ENCODE results near the gene C7orf33. TPM values are rescaled to one million over a fixed set of nuclear protein-coding genes. Genes with fewer than 3 reads are reported as not detected.
A peak's percentile ranks its signal among the peaks of the same experiment; 100 is the strongest.
"Not testable (repeated sequence)": the region's sequence is repeated elsewhere in the genome, so short reads cannot be mapped to it uniquely, and the experiment has no call there.

C7orf33 gene
- total RNA-seq, 1 experiment from 2014 or later = not detected

DNA sequence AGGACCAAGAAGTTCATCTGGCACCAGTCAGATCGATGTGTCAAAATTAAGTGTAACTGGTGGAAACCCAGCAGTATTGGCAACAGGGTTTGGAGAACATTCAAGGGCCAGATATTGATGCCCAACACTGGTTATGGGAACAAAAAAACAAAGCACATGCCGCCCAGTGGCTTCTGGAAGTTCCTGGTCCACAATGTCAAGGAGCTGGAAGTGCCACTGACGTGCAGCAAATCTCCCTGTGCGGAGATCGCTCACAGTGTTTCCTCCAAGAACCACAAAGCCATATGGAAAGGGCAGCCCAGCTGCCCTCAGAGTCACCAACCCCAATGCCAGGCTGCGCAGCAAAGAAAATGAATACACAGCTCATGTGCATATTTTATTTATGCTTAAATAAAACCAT lies 10.1 kb upstream of the C7orf33 start:
- no peak for DNase-seq (ENCODE audit: low spot score)

DNA sequence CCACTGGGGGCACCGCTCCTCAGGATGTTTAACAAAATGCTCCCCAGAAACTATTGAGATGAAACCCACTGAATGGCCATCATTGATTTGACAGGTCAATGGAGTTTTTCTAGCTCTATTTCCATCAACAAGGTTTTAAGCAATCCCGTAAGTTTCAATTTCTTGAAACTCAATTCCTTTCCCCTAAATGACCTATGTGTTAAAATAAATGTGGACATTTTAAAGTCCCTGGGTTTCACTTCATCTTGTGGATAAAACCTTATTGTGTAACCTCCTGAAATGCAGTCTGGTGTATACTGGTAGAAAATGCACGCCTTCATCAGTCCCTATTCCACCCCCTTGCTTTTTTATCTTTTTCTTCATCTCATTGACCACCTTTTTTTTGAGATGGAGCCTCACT lies 8.9 kb upstream of the C7orf33 start:
- DNase-seq (ENCODE audit: low spot score) = no peak

DNA sequence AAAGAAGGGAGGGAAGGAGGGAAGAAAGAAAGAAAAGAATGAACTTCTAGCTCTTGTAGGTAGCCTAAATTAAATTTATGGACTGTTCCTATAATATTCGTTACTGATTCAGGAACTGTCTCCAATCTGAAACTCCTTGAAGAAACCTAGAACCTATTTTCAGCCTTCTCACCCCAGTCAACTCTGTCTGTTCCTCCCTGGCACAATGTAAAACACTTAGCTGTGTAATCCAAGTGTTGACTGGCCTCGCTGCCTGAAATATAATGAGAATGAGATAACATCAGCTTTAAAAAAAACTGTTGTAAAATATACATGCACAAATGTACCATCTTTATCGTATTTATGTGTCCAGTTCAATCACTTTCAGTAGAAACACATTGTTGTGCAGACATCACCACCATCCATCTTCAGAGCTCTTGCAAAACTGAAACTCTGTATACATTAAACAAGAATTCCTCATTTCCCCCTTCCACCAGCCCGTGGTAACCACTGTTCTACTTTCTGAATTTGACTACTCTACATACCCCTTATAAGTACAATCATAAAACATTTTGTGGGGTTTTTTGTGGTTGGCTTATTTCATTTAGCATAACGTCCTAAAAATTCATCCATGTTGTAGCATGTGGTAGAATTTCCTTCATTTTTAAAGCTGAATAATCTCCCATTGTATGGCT lies 6.3 kb upstream of the C7orf33 start:
- DNase-seq (ENCODE audit: low spot score) = no peak

DNA sequence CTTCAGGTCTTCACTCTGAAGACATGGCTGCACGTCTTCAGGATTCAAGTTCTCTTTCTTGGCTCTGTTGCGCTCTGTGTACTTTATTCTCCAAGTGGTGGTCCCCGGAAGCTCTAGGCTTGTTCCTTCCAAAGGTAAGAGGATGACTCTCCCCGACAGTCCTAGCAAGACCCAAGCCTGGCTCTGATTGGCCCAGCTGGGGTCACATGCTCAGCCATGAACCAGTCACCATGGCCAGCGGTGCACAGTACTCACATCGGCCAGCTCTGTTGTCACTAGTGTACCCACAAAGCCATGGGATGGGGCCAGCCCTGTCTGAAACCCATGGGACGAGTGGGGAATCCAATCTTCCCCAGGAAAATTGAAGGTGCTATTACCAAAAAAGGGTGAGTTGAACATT lies 5.2 kb upstream of the C7orf33 start:
- DNase-seq (ENCODE audit: low spot score) = no peak

DNA sequence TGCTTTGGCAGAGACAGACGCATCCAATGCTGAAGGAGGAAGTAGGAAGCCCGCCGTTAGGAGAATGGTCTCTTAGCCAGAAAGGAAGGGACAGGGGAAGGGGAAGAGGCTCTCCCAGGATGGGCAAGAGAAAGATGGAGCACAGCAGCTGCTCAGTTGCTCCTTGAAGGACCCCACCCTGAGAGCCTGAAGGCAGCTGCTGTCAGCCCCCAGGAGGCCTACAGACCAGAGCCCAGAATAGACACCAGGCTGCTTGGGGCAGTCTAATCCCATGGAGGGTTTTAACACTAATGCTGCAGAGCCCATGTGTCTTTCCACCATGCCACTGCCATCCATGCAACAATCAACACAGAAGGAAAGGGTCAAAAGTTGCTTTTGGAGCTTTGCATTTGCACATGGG lies 3.5 kb upstream of the C7orf33 start:
- no peak for DNase-seq (ENCODE audit: low spot score)

DNA sequence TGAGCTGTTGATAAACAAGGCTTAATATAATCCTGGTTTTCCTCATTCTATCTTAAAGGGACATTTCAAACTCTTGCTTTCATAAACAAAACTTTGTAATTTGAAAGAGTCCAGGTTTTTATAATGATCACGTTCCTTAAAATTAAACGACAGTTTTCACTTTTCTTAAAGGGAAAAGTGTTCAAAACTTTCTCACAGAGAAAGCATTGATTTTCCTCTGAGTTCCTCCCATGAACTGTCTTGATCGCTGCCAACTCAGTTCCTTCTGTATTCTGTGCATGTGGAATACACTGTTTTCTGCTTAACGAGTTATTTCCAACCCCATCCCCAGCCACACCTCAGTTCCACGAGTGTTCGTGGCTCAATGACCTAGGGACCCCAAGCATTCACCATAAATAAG lies 2.4 kb upstream of the C7orf33 start:
- no peak for DNase-seq (ENCODE audit: low spot score)

DNA sequence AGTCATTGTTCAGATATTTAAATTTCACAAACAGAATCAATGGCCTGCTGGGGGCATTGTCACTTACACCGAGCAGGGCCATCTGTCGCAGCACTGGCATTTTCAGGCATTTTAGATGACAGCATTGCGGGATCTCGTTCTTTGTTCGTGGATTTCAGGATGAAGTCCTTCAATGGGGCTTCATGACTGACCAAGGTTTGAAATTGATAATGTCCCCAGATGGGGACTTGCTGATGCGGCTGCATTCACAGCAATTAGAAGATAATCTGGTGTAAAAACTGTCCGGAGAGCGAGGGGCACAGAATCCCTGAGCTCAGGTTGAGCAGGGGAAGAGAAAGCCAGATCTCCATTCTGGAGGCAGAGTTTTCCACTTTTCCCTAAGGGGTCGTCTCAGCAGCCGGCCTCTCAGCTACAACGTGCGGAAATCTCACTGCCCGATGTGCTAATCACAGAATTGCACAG lies 1.9 kb upstream of the C7orf33 start:
- no peak for DNase-seq (ENCODE audit: low spot score)

DNA sequence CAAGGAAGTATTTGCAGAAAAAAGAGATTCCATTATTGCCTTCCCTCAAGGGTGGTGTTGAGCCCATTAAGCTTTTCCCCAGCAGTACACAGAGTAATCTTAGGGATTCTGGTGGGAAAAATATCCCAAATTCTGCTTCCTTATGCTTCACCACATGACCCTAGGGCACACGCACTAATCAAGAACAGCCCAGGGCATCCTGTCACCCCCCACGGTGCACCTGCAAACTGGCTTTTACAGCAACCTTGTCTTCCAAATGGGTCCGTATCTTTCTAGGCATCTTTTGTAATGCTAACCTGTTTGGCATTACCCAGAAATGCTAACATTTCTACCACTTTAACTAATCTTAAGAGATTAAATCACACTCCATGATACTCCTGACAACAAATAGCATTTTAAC lies 926 bp upstream of the C7orf33 start:
- no peak for DNase-seq (ENCODE audit: low spot score)

DNA sequence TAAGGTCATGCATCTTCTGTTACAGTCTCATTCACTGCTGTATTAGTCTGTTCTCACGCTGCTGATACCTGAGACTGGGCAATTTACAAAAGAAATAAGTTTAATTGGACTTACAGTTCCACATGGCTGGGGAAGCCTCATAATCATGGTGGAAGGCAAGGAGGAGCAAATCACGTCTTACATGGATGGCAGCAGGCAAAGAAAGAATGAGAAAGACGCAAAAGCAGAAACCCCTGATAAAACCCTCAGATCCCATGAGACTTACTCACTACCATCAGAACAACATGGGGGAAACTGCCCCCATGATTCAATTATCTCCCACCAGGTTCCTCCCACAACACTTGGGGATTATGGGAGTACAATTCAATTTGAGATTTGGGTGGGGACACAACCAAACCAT lies 5.8 kb downstream of the C7orf33 start:
- not testable (repeated sequence) for DNase-seq (ENCODE audit: low spot score)

DNA sequence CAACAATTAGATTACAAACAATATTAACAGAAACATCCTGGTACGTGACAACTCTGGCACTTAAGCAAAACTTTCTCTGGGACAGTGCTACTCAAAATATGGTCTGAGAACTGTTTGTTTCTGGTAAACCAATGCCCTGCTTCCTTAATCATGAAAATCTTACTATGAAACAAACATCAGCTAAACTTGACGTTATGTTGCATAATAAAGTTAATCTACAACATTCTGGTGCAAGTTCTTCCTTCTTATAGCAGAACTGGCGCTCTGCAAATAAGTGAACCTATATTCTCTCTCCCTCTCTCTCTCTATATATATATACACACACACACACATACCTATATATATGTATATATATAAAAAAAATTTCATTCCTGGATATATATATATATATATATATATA lies 7.8 kb downstream of the C7orf33 start:
- DNase-seq (ENCODE audit: low spot score) = no peak

DNA sequence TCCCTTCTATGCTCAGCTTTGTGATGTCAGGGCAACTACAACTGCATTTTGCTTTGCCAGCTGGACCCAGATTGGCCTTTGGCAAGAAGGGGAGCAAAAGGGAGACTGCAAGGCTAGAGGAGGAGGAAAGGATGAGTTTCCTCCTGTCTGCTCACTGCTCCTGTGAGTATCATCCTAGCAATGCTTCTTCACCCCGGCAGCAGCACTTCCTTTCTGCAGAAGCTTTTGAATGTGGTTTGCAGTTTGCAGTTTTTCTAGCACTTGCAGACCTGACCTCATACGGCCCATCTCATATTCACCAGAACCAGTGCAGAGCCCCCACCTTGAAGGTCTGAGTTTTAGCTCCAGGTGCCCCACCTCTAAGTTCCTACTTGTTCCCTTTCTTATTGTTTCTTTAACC lies 14.8 kb downstream of the C7orf33 start:
- no peak for DNase-seq (ENCODE audit: low spot score)

DNA sequence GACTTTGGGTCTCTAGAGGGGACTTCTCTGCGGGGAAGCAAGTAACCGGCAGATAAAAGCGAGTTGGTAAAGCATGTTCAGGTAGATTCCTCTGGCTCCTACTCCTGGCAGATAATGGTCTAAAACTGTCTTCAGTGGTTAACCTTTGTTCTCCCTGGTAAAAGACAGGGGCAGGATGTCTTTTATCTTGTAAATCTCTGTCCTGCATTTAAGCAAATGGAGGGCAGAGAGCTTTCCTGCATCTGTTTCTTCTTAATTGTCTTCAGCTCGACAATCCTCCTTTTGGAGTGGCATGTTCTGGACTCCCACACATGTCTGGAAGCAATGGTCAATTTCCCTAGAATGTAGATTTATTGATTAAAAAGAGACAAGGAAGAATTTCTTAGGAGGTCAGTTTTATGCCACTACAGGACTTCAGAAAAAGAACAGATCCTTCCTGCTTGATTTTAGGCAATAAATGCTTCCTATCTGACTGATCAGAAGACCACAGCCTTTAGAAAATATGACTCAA lies 16.6 kb downstream of the C7orf33 start:
- no peak for DNase-seq (ENCODE audit: low spot score)

DNA sequence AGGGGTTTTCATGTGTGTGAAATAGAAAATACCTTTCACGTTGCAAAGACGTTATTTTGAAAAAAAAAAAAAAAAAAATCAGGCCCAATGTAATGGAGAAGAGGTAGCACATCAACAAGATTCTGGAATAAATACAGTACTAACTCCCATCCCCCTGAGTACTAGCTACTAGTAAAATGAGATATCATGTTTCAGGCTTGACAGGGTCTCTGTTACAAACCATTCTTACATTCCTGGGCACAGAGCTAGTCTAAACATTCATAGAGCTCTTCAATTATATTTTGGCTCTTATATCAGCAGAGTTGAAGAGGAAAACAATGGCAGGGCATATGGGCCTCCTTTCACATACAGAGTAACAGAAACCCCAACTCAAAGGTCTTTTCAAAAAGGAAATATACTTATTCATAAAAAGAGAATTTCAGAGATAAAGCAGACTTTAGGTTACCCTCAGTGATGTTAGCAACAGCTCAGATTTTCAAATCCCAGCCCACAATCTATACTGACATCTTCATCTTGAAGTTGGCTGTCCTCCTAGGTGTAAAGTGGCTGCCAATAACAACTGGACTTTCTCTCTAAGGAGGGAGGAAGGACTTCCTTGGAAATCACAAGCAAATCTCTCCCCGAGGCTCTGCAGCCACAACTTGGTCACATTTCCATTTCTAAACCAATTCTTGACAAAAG lies 18.6 kb downstream of the C7orf33 start:
- no peak for DNase-seq (ENCODE audit: low spot score)

DNA sequence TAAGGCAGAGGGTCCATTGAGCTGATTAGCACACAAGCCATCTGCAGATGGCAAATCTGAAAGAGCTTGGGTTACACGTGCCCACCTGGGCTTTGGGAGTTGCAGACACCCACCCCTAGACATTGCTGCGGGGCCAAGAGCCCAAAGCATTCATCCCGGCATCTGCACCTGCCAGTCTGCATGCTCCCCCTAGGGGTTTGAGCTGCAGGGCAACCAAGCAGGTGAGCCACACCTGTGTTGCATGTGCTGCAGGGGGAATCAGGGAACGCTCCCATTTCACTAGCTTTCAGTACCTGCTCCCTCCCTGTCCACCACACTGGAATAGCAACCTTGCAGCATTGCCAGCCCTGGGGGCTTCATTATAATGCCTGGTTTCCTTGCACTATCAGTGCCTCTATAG lies 21.1 kb downstream of the C7orf33 start:
- no peak for DNase-seq (ENCODE audit: low spot score)

DNA sequence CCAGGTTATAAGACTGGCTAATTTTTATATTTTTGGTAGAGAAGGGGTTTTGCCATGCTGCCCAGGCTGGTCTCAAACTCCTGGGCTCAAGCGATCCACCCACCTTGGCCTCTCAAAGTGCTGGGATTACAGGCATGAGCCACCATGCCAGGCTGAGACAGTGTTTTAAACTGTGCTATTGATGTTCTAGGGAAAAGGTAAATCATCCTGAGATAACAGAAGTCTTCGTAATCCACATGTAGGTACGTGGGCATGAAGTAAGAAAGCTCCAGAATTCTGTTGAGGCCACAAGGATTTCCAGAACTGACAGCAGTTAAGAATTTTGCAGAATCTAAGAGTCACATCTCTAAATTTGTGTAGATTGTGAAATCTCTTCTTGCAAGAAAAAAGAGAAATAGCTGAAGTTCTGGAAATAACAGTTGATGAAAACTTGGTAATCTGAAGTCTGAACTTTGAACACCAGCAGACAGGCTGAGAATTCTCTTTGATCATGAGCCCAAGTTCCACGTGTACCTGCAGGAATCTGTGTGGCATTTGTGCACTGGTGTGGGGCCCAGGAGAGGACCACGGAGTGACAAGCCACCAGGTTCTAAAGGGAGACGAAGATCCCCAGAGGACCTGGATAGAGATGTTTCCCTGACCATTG lies 24.6 kb downstream of the C7orf33 start:
- DNase-seq (ENCODE audit: low spot score) = no peak

DNA sequence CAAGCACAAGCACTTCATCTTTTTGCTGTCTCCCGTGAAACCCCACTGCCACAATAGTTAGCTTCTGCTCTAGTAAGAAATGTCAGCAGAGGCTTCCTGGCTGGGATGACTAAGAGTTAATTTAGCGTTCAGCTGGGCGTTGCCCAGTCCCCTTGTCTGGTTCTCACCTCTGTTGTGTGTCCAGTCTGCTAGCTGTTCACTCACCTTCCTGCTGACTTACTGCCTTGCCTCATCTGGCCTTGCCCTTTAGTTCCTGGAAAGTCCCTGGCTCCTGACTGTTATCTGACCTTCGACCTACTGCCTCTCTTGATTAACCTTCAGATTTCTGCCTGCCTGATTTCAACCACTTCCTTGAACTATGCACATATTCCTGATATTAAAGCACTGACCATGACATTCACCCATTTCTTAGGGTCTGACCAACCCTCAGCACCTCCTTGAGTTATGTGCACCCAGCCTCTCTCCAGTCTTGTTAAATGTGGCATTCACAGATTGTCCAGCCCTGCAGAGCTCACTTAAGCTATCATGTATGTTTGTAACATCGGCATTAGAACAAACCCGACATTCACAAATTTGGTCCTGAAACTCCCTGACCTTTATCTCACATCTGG lies 30.3 kb downstream of the C7orf33 start:
- peak; percentile 76 for DNase-seq (ENCODE audit: low spot score)

DNA sequence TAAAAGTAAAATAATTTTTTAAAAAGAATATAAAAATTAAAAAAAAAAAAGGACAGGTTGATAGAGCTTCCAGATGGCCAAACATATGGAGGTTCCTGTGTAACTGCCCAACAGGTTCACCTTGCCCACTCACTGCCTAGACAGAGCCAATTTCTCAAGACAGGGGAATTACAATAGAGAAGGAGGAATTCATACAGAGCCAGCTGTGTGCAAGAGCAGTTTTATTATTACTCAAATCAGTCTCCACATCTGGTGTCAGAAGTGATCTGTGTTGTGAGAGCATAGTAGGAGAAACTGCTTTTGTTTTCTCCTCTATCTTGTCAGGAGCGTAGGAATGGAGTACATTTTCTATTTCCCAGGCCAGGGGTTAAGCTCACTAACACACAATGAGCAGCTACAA lies 31.0 kb downstream of the C7orf33 start:
- DNase-seq (ENCODE audit: low spot score) = no peak

DNA sequence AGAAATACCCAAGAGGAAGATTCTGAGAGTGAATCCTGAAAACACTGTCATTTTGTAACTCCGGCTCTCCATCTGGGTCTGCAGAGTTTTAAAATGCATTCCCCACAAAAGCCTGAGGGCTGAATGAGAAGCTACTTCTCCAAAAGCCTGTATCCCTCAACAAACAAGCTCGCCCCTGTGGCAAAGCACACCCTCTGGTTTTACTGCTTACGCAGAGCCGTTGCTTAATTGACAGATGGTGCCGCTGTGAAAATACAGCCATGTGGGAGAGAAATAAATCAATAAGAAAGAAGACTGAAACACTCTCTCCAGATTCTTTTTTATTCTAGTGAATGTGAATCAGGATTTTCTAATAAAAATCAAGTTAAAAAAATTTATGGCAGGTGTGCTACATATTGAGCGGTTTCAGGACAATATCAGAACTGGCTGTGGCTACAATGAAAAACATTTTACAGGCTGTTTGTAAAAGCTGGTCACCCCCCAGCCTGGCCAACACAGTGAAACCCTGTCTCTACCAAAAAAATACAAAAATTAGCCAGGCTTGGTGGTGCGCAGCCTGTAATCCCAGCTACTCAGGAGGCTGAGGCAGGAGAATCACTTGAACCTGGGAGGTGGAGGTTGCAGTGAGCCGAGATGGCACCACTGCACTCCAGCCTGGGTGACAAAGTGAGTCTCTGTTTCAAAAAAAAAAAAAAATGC lies 32.5 kb downstream of the C7orf33 start:
- no peak for DNase-seq (ENCODE audit: low spot score)

DNA sequence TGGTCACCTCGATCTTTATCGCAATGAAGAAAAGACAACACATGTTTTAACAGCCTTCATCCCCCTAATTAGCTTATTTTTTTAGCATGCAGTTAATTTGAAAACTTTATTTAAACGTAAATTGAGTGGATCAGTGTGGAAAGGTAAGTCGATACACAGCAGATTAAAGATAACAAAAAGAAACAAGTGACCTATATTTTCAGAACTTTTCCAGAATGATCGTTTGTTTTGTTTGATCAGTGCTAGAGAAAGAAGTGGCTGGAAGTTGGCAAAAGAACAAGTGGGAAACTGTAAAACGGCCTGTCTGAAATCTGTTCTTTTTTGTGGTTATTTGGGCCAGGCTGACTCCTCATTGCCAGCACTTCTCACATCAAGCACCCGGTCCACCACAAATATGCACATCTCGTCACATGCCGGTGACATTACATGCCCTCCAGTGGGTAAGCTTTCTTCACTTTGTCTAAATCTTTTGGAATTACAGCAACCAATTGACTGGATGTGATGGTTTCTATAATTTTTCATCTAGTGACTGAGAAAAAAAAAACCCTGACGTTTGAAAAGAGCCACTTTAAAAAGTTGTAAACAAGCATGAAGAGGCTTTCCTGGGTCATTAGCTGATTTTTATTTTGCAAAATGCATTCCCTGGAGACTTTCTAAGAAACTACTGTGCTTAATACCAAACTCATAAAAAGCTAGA lies 33.2 kb downstream of the C7orf33 start:
- peak; percentile 81 for DNase-seq (ENCODE audit: low spot score)

DNA sequence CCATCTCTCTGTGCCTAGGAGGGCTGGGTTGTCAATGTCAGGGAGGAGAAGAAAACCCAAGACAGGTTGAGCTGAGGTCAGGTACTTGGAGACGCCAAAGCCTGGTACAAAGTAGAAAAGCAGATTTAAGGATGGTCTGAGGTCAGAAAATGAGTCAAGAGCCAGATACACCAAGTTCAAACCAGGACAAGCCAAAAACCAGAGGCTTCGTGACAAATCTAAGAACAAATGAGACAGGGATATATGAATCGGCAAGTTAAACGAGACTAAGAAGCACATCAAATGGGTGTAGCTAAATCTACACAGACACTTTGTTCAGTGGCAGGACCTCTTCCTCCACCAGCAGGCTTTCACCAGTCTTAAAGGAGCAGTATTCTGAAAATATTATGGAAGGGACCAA lies 34.2 kb downstream of the C7orf33 start:
- no peak for DNase-seq (ENCODE audit: low spot score)

DNA sequence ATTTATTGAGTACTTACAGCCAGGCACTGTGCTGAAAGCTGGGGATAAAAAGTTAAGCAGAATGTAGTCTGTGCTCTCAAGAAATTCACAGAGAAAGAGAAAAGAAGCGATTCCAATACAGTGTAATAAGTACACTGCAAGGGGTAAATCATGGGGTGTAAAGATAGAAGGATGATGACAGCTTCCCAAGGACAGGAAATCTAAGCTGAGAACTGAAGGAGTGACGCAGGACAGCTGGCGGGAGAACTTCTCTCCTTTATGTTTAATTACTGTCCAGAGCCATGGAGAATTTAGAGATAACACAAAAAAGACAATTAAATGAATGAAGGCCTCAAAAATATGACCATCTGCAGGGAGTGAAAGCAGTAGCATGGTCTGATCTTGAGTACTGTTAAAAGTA lies 34.8 kb downstream of the C7orf33 start:
- no peak for DNase-seq (ENCODE audit: low spot score)
